ENCODE data around the gene LANCL1.

LANCL1 gene

DNA sequence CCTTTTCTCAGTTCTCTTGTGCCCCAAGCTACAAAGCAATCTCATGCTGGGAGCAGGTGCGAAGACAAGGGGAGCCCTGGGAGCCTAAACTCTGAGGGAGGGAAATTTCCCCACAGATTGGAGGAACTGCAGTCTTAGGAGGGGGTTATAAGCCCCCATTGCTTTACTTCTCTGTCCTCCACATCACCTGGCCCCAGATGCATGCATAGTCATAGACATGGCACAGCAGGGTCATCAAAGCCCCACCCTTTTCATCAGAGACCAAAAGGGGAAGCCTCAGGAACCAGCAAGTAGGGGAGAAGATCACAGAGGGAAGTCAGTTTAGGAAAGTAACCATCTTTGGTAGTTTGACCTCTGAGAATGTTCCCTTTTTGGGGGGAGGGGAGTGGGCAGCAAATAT lies 33.7 kb downstream of the LANCL1 start:
- ChIA-PET CTCF (interaction anchor here (0.7 kb wide), 1 partner anchor 11 kb away, joined by 4 read pairs; no protein-coding TSS in a partner anchor), POLR2A (no interaction called here)
- Histone ChIP-seq H3K9me3 (ENCODE audit: control insufficient read depth, insufficient read depth, low read depth, low read length) (no peaks in the 10 kb centered on the region), H3K36me3 (ENCODE audit: control insufficient read depth in 2 of 2, insufficient read depth in 1 of 2, low read length in 2 of 2) (peaks cover 7 to 51% of the 10 kb centered on the region in 2 experiments; a peak in 2 of 3 replicates), H3K27ac (ENCODE audit: extremely low read depth, low read depth, low read length) (no peak overlapping the region), H3K4me1 (ENCODE audit: control insufficient read depth, insufficient read depth, low read length) (no peaks in the 10 kb centered on the region), H3K4me3 (ENCODE audit: low read depth, low read length) (no peak overlapping the region)
- TF ChIP-seq ZNF221 (tag by site-specific recombination; IDR thresholded peaks at IDR 0.05; ENCODE audit: borderline replicate concordance): no peak
- TF ChIP-seq, protein P1, sequence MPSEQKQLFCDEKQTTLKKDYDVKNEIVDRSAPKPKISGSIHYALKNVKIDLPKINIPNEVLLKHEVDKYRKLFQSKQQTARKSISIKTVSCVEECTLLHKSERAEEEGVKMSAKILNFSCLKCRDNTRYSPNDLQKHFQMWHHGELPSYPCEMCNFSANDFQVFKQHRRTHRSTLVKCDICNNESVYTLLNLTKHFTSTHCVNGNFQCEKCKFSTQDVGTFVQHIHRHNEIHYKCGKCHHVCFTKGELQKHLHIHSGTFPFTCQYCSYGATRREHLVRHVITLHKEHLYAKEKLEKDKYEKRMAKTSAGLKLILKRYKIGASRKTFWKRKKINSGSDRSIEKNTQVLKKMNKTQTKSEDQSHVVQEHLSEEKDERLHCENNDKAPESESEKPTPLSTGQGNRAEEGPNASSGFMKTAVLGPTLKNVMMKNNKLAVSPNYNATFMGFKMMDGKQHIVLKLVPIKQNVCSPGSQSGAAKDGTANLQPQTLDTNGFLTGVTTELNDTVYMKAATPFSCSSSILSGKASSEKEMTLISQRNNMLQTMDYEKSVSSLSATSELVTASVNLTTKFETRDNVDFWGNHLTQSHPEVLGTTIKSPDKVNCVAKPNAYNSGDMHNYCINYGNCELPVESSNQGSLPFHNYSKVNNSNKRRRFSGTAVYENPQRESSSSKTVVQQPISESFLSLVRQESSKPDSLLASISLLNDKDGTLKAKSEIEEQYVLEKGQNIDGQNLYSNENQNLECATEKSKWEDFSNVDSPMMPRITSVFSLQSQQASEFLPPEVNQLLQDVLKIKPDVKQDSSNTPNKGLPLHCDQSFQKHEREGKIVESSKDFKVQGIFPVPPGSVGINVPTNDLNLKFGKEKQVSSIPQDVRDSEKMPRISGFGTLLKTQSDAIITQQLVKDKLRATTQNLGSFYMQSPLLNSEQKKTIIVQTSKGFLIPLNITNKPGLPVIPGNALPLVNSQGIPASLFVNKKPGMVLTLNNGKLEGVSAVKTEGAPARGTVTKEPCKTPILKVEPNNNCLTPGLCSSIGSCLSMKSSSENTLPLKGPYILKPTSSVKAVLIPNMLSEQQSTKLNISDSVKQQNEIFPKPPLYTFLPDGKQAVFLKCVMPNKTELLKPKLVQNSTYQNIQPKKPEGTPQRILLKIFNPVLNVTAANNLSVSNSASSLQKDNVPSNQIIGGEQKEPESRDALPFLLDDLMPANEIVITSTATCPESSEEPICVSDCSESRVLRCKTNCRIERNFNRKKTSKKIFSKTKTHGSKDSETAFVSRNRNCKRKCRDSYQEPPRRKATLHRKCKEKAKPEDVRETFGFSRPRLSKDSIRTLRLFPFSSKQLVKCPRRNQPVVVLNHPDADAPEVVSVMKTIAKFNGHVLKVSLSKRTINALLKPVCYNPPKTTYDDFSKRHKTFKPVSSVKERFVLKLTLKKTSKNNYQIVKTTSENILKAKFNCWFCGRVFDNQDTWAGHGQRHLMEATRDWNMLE (tag by site-specific recombination; conservative IDR thresholded peaks at IDR 0.05; ENCODE audit: low read depth): no peak
- no peak for TF ChIP-seq ZNF169 (tag by site-specific recombination; IDR thresholded peaks at IDR 0.05)
- TF ChIP-seq ZNF211 (tag by site-specific recombination; IDR thresholded peaks at IDR 0.05; ENCODE audit: low read depth): no peak
- no peak for TF ChIP-seq ZNF585B (tag by site-specific recombination; IDR thresholded peaks at IDR 0.05)
- TF ChIP-seq EGR2 (tag by site-specific recombination; IDR thresholded peaks at IDR 0.05; ENCODE audit: low read depth): no peak
- TF ChIP-seq ZNF596 (tag by site-specific recombination; IDR thresholded peaks at IDR 0.05): no peak
- no peak for TF ChIP-seq SALL2 (tag by site-specific recombination; IDR thresholded peaks at IDR 0.05; ENCODE audit: borderline replicate concordance)
- TF ChIP-seq, protein P2, sequence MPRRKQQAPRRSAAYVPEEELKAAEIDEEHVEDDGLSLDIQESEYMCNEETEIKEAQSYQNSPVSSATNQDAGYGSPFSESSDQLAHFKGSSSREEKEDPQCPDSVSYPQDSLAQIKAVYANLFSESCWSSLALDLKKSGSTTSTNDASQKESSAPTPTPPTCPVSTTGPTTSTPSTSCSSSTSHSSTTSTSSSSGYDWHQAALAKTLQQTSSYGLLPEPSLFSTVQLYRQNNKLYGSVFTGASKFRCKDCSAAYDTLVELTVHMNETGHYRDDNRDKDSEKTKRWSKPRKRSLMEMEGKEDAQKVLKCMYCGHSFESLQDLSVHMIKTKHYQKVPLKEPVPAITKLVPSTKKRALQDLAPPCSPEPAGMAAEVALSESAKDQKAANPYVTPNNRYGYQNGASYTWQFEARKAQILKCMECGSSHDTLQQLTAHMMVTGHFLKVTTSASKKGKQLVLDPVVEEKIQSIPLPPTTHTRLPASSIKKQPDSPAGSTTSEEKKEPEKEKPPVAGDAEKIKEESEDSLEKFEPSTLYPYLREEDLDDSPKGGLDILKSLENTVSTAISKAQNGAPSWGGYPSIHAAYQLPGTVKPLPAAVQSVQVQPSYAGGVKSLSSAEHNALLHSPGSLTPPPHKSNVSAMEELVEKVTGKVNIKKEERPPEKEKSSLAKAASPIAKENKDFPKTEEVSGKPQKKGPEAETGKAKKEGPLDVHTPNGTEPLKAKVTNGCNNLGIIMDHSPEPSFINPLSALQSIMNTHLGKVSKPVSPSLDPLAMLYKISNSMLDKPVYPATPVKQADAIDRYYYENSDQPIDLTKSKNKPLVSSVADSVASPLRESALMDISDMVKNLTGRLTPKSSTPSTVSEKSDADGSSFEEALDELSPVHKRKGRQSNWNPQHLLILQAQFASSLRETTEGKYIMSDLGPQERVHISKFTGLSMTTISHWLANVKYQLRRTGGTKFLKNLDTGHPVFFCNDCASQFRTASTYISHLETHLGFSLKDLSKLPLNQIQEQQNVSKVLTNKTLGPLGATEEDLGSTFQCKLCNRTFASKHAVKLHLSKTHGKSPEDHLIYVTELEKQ (tag by site-specific recombination; IDR thresholded peaks at IDR 0.05; ENCODE audit: borderline replicate concordance): no peak
- no peak for TF ChIP-seq ZNF529 (tag by site-specific recombination; IDR thresholded peaks at IDR 0.05; ENCODE audit: insufficient replicate concordance)
- no peak for TF ChIP-seq ZFHX2 (tag by site-specific recombination; conservative IDR thresholded peaks at IDR 0.05)
- no peak for TF ChIP-seq YY1 (tag by site-specific recombination; IDR thresholded peaks at IDR 0.05)
- TF ChIP-seq ZNF701 (tag by site-specific recombination; IDR thresholded peaks at IDR 0.05): no peak
- TF ChIP-seq, protein P3, sequence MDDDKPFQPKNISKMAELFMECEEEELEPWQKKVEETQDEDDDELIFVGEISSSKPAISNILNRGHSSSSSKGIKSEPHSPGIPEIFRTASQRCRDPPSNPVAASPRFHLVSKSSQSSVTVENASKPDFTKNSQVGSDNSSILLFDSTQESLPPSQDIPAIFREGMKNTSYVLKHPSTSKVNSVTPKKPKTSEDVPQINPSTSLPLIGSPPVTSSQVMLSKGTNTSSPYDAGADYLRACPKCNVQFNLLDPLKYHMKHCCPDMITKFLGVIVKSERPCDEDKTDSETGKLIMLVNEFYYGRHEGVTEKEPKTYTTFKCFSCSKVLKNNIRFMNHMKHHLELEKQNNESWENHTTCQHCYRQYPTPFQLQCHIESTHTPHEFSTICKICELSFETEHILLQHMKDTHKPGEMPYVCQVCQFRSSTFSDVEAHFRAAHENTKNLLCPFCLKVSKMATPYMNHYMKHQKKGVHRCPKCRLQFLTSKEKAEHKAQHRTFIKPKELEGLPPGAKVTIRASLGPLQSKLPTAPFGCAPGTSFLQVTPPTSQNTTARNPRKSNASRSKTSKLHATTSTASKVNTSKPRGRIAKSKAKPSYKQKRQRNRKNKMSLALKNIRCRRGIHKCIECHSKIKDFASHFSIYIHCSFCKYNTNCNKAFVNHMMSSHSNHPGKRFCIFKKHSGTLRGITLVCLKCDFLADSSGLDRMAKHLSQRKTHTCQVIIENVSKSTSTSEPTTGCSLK (tag by site-specific recombination; IDR thresholded peaks at IDR 0.05): no peak
- TF ChIP-seq ZFP37 (tag by site-specific recombination; IDR thresholded peaks at IDR 0.05): no peak
- TF ChIP-seq ZNF776 (tag by site-specific recombination; IDR thresholded peaks at IDR 0.05; ENCODE audit: borderline replicate concordance): no peak
